ENCODE data around the gene CLEC2L. TPM values are rescaled to one million over a fixed set of nuclear protein-coding genes. Genes with fewer than 3 reads are reported as not detected.

Gene CLEC2L
- total RNA-seq, 1 donor from 2014 or later, result not detected

GRCh38 chr7:139534096-139534495 lies 10.6 kb downstream of the CLEC2L start:
- no peak for FAIRE-seq
- peaks cover 1% of the 10 kb centered on the region for H3K27me3 ChIP-seq (ENCODE audit: control insufficient read depth, insufficient read depth, low read length)
- H3K4me3 ChIP-seq (ENCODE audit: low read depth, low read length), result no peak overlapping the region
- H3K36me3 ChIP-seq (ENCODE audit: control insufficient read depth, insufficient read depth, low read length), result no peaks in the 10 kb centered on the region
- no peak for TF ChIP-seq CTCF (IDR thresholded peaks at IDR 0.05; ENCODE audit: insufficient read depth, low read length, severe bottlenecking)
- DNase-seq (ENCODE audit: low read depth), result no peak

- no peak overlapping the region for H3K4me3 ChIP-seq (ENCODE audit: low read depth, low read length)
- no peak for TF ChIP-seq CTCF (IDR thresholded peaks at IDR 0.05; ENCODE audit: insufficient read depth, low read length, severe bottlenecking)
Observed at GRCh38 chr7:139534966-139535651, 11.6 kb downstream of the CLEC2L start.

DNA sequence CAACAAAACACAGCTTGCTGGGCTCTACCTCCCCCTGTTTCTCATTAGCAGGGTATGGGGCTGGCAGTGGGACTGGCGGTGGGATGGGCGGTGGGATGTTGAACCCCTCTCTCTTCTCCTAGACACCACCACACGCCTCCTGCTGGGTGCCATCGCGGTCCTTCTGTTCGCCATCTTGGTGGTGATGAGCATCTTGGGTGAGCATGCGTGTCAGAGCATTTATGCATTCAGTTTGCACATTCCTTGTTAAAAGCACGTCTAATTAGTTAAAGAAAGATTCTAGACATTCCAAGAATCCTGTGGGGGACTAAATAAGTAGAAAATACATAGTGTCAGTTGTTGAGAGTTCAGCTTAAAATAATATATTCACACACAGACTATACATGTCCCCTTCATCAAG lies 12.7 kb downstream of the CLEC2L start:
- DNase-seq (ENCODE audit: low read depth) (no peak), FAIRE-seq (no peak)
- TF ChIP-seq CTCF (IDR thresholded peaks at IDR 0.05; ENCODE audit: insufficient read depth, low read length, severe bottlenecking), result no peak
- H3K27me3 ChIP-seq (ENCODE audit: control insufficient read depth, insufficient read depth, low read length), result peaks cover 2% of the 10 kb centered on the region
- no peak overlapping the region for H3K4me3 ChIP-seq (ENCODE audit: low read depth, low read length)
- no peaks in the 10 kb centered on the region for H3K36me3 ChIP-seq (ENCODE audit: control insufficient read depth, insufficient read depth, low read length)

More at GRCh38 chr7:139534966-139535651, 11.6 kb downstream of the CLEC2L start:
- FAIRE-seq, result no peak
- Histone ChIP-seq H3K36me3 (ENCODE audit: control insufficient read depth, insufficient read depth, low read length) (no peaks in the 10 kb centered on the region), H3K27me3 (ENCODE audit: control insufficient read depth, insufficient read depth, low read length) (peaks cover 1% of the 10 kb centered on the region)
- no peak for DNase-seq (ENCODE audit: low read depth)

DNA sequence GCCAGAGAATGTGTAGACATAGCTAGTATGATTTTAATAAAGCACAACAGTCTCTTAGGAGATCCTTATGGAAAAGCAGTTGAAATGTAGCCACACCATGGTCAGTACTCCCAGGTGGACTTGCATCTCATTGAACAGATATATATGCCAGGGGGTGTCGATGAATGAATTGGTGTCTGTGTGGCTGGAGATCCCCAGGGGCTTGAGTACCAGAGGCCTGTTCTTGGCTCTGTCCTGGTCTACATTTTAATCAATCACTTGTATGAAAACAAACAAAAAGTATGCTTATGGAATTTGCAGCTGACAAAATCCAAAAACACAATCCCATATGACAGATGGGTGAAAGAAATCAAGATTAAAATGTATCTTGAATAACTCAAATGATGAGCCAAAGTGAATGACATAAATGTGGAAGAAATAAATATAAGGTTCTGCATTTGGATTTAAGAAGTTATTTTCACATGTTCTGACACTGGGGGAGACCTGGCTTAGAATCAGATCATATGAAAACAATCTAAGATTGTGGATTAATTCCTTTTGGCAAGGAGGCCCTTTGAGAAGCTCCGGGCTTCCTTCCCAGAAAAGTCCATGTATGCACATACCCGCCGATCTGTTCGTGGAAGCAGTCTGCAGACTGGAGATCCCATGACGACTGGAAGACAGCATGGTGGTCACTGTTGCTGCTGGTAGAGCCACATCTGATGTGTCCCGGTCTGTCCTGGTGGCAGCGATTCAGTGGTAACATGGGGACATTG lies 15.6 kb downstream of the CLEC2L start:
- no peak for TF ChIP-seq CTCF (IDR thresholded peaks at IDR 0.05; ENCODE audit: insufficient read depth, low read length, severe bottlenecking)
- no peak for FAIRE-seq
- DNase-seq (ENCODE audit: low read depth), result no peak
- Histone ChIP-seq H3K27me3 (ENCODE audit: control insufficient read depth, insufficient read depth, low read length) (peaks cover 4% of the 10 kb centered on the region), H3K36me3 (ENCODE audit: control insufficient read depth, insufficient read depth, low read length) (no peaks in the 10 kb centered on the region), H3K4me3 (ENCODE audit: low read depth, low read length) (no peak overlapping the region)

GRCh38 chr7:139540203-139540602 lies 16.7 kb downstream of the CLEC2L start:
- Histone ChIP-seq H3K4me3 (ENCODE audit: low read depth, low read length) (no peak overlapping the region), H3K27me3 (ENCODE audit: control insufficient read depth, insufficient read depth, low read length) (peaks cover 4% of the 10 kb centered on the region), H3K36me3 (ENCODE audit: control insufficient read depth, insufficient read depth, low read length) (no peaks in the 10 kb centered on the region)
- DNase-seq (ENCODE audit: low read depth), result no peak
- no peak for FAIRE-seq
- no peak for TF ChIP-seq CTCF (IDR thresholded peaks at IDR 0.05; ENCODE audit: insufficient read depth, low read length, severe bottlenecking)

All from bronchial epithelial cell (primary cell).